UCSD-AML1 (cell line): ENCODE results near the gene SMTNL2.
"Not testable (repeated sequence)": the region's sequence is repeated elsewhere in the genome, so short reads cannot be mapped to it uniquely, and the experiment has no call there.

Experiments used
- DNase-seq: peaks from one replicate; lab custom pipeline; 2025; ENCODE audit not compliant: unreplicated experiment; lab: John Stamatoyannopoulos, UW

The SMTNL2 gene

DNA sequence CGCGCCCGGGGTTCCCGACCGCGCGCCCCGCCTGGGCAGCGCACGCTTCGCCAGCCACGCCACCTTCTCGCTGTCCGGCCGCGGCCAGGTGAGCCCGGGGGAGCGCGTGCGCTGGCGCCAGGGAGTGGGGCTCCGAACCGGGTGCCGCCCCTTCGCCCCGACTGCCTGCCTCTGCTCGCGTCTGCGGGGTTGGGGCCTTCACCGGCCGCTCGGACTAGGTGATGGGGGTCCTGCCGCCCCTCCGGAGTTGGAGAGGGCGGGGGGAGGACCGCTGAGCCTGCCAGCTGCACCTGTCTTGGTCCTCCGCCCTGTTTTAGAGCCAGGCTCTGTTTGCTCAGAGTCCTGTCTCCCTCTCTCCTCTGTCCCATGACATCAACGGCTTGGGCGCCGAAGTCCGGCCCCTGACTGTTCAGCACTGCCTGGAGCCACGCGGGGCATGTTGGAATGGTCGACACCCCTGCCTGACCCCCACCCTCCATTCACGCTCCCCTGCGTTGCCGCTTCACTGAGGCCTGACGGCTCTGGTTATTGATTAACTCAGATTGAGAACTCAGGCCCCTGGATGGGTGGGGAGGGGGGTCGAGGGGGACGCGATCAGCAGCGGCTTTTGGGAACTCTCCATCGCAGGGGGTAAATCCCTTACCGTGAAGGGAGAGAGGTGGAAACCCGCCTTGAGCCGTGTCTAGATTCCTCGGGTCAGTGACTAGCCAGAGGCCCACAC, 748 bp downstream of the SMTNL2 start:
- DNase-seq = no peak

DNA sequence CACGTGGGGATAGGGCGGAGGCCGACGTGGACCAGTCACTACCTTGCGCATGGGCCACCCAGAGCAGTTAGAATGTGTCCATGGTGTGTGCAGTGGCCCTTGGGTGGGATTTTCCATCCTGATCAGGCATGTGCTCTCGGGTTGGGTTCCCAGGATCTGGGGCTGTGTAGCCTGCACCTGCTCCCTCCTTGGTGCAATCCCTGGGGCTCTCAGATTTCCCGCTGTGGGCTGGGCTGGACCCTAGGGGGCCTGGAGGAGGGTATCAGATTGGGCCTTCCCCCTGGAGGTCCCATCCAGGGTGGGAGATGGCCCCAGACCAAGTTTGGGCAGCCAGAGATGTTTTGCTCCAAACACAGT, 1.3 kb downstream of the SMTNL2 start:
- no peak for DNase-seq

DNA sequence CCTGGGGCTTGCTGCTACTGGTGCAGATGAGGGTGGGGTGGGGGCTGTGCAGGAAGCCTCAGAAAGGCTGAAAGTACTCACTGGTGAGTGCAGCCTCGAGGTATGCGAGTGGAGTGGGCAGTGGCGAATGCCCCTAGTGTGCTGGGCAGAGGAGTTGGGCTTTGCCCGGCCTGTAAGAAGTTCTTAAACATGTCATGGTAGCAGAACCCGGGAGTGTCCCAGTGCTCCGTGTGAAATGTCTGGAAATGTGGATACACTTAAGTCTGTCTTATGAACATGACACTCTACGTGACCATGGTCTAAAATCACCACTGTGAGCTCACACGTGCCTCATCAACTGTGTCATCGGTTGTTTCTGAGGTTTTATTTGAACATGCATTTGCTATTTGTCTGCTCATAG, 1.7 kb downstream of the SMTNL2 start:
- no peak for DNase-seq

DNA sequence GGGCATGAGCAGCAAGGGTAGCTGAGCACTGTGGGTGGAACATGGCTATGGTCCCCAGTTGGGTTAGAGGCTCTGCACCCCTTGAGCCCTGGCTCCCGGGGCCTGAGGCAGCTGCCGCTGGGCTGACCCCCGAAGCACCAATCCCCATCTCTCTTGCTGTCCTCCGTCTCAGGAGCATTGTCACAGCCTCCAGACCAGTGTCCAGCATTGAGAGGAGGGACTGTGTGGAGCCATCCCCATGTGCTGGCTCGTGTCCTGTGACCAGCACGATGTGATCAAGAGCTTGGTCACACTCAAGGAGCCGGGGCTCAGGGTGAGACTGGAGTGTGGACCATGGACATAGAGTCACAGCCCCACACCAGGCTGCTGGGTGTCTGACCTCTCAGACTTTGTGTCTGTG, 2.9 kb downstream of the SMTNL2 start:
- no peak for DNase-seq

DNA sequence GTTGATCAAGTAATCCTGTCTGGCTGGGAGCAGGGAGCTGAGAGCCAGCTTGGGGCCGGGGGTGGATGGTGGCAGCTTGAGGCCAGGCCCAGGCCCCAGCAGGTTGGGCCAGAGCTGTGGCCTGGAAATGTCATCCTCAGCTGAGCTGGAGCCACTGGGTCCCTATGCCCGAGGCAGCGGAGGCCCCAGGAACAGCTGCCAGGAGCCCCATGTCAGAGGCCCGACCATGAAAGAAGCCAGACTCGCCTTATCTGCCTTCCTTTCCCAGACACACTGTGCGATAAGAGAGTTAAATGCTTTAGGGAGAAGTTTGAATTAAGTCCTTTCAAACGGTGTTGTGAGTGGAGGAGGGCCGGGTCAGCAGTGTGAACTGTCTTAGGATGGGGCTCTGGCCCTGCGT, 3.5 kb downstream of the SMTNL2 start:
- no peak for DNase-seq

DNA sequence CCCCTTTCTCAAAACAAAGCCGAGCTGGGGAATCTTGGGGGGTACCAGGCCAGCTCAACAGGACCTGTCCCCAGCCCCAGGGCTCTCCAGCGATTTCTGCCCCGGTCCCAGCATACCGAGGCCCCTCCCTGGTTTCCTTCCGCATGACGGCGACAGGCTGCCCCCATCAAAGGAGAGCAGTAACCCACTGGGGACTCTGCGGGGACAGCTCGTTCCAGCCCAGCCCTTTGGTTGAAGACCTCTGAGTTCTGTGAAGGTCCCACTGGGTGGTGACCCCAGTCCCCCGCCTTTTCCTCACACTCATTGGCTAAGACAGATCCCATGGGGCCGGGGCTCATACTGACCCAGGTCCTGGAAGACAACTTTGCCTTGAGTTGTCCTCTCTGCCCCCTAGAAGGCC, 4.1 kb downstream of the SMTNL2 start:
- DNase-seq = no peak

DNA sequence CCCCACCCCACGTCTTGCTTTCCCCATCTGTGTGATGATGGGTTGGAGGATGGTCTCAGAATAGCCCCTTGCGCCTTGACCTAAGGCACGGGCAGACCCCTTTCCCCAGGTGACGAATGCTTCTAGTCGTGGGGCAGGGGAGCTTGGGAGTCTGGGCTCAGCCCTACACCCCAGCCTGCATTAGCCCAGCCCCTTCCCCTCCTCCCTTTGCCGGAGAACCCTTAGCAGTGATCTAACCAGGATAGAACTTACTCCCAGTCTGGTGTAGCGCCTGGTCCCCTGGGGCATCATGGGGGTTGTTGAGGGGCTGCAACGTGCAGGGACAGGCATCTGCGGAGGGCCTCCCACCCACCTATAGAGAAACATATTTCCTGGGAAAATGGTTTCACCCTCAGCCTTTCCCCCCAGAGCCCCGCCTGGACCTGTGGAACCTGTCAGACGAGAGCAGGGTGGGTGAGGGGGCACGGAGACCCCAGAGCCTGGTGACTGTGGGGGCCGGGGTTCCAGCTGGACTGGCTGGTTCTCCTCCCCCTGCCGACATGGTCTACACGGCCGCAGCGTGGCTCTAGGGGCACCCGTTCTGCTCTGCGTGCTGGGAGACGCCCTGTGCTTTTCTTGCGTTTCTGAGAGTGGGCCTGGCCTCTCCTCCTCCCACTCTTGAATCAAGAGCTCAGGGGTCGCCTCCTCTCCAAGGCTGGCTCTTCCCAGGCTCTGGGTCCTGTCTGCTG, 4.7 kb downstream of the SMTNL2 start:
- DNase-seq = no peak

DNA sequence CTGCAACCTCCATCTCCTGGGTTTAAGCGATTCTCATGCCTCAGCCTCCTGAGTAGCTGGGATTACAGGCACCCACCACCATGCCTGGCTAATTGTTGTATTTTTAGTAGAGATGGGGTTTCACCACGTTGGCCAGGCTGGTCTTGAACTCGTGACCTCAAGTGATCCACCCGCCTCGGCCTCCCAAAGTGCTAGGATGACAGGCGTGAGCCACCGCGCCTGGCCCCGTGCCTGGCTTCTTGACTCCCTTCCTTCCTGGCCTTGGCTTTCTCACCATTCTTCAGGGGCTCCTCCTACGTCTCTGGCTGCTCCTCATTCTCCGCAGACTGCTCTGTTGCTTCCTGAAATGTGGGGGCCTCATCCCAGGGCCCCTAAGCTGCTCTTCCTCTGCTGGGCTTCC, 5.7 kb downstream of the SMTNL2 start:
- DNase-seq = not testable (repeated sequence)

DNA sequence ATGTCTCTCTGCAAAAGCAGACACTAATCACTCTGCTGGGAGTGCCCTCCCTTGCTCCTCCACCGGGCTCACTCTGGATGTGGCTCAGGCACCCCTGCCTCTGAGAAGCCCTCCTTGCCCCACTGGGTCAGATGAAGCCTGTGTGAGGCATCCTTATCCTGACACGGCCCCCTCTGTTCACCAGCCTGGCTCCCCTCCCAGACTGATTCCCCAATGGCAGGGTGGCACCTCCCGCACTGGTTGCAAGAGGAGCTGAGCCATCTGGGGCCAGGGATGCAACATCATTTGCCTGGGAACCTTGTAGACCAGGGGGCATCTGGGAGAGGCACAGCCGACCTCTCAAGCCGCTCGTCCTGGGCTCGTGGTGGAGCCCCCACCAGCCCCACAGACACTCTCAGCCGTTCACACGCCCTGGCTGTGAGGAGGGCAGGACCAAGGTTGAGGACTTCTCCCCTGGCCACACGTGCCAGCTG, 6.7 kb downstream of the SMTNL2 start:
- DNase-seq = no peak

DNA sequence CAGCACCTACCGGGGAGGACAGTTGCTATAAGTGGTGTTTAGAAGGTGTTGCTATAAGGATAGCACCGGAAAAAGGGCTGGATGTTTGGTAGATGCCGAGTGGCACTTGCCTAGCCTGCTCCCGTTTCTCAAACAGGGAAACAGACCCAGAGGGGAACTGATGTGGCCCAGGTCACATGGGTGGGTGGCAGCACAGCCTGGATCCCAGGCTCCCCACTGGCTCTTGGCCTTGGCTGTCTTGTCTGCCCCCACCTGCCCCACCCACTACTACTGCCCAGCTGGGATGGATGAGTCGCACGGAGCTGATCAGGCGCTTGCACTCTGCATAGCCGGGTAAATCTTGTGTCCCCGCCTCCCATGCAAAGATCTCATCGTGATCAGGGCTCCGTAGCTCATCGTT, 7.2 kb downstream of the SMTNL2 start:
- no peak for DNase-seq

DNA sequence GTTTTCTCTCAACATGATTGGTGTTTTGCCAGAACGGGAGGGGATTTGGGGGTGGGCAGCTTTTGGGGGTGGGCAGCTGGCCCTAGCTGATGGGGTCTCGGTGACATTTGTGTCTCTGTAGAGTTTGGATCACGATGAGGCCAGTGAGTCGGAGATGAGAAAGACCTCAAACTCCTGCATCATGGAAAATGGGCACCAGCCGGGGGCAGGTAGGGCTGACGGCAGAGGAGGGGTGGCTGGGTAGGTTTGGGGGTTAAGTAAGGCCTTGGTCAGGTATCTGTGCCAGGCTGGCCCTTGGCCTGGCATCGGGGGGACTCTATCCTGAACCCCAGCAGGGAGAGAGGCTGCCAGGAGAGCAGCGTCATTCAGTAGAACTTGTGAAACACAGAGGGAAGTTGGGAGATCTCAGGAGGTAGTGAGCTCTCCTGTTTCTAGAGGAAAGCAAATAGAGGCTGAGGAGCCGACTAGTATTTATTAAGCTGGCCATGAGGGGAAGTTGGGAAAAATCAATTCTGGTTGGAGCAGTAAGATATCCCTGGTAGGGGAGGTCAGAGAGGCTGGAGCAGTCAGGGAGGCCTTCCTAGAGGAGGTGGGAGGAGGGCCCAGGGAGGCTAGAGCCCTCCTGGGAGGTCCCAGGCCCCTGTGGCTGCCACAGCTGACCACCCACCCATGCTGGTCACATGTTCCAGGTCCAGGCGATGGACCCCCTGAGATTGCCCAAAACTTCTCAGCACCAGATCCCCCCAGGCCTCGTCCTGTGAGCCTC, 8.1 kb downstream of the SMTNL2 start:
- no peak for DNase-seq

DNA sequence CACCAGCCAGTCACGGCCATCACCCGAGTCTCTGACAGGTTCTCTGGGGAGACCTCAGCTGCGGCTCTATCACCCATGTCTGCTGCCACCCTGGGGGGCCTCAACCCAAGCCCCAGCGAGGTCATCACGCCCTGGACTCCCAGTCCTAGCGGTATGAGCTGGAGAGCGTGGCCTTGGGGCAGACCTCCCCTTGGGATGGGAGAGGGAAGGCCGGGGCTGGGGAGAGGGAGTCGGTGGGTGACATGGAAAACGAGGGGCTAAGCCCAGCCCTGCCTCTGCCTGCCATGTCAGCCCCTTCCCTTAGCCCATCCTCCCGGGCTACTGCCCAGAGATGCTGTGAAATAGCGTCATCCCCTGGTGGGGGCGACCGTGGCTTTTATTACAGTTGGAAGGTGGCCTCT, 8.7 kb downstream of the SMTNL2 start:
- DNase-seq = no peak

DNA sequence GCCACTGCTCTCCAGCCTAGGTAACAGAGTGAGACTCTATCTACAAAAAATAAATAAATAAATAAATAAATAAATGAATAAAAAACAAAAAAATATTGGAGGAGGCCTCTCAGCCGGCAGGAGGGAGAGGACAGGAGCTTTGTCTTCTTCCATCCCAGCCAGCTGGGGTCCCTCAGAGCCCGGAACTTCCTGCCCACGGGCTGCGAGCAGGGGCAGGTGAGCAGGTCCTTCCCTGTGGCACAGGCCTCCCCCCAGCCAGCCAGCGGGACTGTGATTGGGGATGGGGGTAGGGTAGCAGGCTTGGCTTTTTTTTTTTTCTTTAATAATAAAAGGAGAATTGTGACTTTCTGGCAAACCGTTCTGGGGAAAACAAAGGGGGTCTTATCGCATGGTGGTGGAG, 10.1 kb downstream of the SMTNL2 start:
- no peak for DNase-seq

DNA sequence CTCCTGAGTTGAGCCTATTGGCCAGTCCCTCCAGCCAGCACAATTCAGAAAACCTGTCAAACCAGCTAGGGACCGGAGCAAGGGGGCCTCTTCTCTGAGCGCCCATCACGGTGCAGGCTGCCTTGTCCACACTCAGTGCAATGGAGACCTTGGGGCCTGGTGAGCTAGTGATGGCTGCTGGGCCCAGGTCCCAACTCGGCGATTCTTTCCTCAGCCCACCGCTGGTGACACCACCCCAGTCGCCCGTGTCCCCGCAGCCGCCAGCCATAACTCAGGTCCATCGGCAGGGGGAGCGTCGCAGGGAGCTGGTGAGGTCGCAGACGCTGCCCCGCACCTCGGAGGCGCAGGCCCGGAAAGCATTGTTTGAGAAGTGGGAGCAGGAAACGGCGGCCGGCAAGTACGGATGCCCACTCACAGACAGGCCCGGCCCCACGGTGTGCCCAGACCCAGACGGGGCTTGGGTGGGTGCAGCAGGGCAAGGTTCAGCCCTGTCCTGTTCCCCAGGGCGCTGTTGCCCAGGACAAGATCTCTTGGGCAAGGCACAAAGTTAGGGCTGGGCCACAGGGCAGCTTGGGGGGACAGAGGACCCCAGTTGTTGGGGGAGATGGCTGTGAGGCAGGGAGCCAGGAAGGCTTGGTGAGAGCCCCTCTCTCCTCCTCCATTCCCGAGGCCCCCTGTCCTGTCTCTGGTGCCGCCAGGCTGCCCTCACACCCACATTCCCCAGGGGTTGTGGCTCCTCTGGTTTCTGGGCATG, 10.8 kb downstream of the SMTNL2 start:
- peak; percentile 73 for DNase-seq

DNA sequence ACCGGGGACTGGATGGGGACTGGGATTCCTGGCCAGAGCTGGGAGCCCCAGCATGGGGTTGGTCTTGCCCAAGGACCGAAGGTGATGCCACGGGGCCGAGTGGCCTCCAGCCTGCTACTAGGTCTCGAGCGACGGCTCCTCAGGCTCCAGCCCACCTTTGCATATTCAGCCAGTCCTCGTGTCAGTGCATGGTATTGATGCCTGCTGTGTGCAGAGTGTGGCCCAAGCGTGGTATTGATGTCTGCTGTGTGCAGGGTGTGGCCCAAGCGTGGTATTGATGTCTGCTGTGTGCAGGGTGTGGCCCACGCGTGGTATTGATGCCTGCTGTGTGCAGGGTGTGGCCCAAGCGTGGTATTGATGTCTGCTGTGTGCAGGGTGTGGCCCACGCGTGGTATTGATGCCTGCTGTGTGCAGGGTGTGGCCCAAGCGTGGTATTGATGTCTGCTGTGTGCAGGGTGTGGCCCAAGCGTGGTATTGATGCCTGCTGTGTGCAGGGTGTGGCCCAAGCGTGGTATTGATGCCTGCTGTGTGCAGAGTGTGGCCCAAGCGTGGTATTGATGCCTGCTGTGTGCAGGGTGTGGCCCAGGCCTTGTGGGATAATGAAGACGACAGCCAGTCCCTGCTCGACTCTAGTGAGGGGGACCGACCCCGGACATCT, 11.5 kb downstream of the SMTNL2 start:
- not testable (repeated sequence) for DNase-seq

DNA sequence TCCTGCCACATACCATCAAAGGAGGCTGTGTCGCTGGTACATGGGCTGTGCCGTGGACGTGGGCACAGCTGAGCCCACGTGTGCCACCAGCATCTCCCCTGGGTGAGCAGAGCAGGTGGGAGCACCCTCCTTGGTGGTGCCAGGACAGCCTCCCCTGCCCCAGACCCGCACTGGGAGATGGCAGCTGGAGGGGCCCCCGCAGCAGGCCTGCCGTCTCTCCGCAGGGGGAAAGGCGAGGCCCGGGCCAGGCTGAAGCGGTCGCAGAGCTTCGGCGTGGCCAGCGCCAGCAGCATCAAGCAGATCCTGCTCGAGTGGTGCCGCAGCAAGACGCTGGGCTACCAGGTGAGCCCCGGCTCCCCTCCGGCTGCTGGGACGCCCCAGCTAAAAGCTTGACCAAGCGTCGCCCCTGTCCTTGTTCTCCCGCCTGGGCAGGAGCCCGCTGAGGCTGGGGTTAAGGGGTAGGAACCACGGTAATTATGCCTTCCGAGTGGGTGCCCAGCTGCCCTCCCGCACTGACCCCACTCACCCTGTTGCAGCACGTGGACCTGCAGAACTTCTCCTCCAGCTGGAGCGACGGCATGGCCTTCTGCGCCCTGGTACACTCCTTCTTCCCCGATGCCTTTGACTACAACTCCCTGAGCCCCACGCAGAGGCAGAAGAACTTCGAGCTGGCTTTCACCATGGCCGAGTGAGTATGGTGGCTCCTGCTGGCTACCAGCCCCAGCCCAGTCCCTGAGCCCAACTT, 12.5 kb downstream of the SMTNL2 start:
- DNase-seq = no peak

DNA sequence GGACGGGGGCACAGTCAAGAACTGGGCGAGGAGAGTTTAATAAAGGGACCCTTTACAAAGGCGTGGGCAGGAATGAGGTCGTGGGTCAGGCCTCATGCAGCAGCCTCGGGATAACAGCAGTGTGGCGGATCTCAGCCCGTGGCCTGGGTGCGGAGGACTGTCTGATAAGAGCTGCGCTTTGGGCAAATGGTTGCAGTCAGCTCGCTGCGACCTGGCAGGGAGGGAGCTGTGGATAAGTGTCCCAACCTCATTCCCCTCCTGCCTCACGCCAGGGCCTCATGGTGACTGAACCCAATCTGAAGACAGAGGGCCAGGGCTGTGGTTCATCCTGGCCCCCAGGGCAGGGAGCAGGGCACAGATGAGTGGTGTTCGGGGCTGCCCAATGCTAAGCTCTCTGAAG, 13.6 kb downstream of the SMTNL2 start:
- no peak for DNase-seq

DNA sequence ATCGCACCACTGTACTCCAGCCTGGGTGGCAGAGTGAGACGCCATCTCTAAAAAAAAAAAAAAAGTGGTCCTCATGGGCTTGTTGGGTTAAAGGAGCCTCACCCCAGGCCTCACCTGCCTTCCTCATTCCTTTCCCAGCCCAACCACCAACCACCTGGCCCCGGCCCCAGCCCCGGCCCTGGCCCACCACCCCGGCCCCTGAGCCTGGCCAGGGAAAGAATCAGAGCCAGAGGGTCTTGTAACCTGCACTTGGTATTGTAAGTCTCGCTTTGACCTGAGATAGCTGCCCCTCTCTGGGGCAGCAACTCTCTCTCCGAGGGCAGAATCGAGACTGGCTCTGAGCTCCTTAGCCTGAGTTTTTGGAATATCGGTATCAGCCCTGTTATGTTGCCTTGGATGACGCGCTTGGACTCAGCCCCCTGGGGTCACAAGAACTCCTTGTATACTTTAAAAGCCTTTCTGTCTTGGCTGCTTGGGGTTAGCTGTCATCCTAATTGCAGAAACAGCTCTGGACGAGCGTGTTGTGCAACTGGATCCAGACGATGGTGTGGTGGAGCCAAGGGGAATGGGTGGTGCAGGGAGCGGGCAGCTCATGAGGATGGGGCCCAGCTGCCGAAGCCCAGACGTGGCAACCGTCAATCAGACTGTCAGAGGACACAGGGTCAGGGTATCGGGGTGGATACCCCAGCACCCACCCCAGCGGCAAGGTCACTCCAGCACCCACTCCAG, 14.6 kb downstream of the SMTNL2 start:
- no peak for DNase-seq

DNA sequence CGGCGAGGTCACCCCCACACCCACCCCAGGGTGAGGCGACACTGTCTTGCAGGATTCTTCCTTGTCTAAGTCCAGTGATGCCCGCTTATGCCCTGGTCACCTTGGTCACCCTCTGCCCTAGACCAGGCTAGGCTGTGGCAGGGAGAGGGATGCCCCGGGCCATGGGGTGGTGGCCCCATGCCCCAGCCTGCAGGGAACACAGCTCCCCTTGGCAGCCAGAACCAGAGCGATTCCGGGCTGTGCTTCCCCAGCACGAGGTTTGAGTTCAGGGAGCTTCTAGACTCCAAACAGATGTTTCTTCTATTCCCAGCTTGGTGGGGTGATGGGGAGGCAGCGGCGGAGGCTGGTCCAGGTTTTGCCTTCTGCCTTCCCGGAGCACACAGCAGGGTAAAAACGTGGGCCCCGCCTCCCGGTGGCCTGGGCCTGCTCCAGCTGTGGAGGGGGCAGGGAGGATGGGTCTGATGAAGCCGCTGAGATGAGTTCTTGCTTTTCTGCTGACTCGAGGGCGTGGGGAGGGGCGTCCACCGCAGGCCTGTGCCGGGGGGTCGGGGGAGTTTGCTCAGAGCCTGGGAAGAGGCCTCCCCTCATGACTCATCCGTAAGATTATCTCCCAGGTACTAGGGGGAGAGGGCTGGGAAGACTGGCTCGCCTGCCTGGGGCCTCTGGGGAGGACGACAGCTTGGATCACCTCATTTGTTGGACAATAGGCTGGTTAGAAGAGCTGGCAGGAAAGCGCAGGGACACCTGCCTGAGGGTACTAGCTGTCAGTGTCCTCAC, 15.4 kb downstream of the SMTNL2 start:
- no peak for DNase-seq
